WTC11 (cell line): ENCODE measurements around the gene ITLN1. TPM values are rescaled to one million over a fixed set of nuclear protein-coding genes. Genes with fewer than 3 reads are reported as not detected.

Experiments used
- ATAC-seq: fragments of 200-7000 bp; cut with Tn5 transposase; 2 replicates; pipeline ENCODE4 v1.10.0; 2021; ENCODE audit warnings: mild to moderate bottlenecking, moderate library complexity
- CTCF ChIA-PET: fragments of 300-600 bp; sonication (Branson Sonifier 250); formaldehyde crosslinking; loops from one replicate; lab custom pipeline; 2021; ENCODE audit warnings: antibody characterized with exemption; lab: Charles Lee
- POLR2A ChIA-PET: fragments of 350-600 bp; sonication (Branson Sonifier 250); formaldehyde crosslinking; loops from one replicate; lab custom pipeline; 2021; ENCODE audit warnings: antibody characterized with exemption; lab: Charles Lee
- DNase-seq: peaks from one replicate; pipeline ENCODE4 v3.0.0; 2021; ENCODE audit warnings: low spot score
- H3K27ac Mint-ChIP-seq: 2 replicates; pipeline ENCODE4 v1.8.0; 2021; ENCODE audit warnings: mixed read lengths
- H3K27me3 Mint-ChIP-seq: 2 replicates; pipeline ENCODE4 v1.8.0; 2021; ENCODE audit warnings: low read depth, mild to moderate bottlenecking, moderate library complexity, mixed read lengths
- H3K36me3 Mint-ChIP-seq: 2 replicates; pipeline ENCODE4 v1.8.0; 2021; ENCODE audit warnings: mixed read lengths
- H3K4me1 Mint-ChIP-seq: 2 replicates; pipeline ENCODE4 v1.8.0; 2022; ENCODE audit warnings: mixed read lengths
- H3K4me3 Mint-ChIP-seq: 2 replicates; pipeline ENCODE4 v1.8.0; 2021; ENCODE audit warnings: mild to moderate bottlenecking, moderate library complexity, mixed read lengths
- H3K9me3 Mint-ChIP-seq: 2 replicates; pipeline ENCODE4 v1.8.0; 2021; ENCODE audit warnings: mixed read lengths
- ESRRA ChIP-seq: sonication (generic); formaldehyde crosslinking; IDR thresholded peaks from 2 replicates; pipeline ENCODE4 v1.8.1; 2022; ENCODE audit warnings: mild to moderate bottlenecking, missing genetic modification reagents, borderline replicate concordance
- ETV6 ChIP-seq: sonication (generic); formaldehyde crosslinking; IDR thresholded peaks from 2 replicates; pipeline ENCODE4 v1.8.1; 2022; ENCODE audit warnings: mild to moderate bottlenecking, missing genetic modification reagents
- GTF2I ChIP-seq: fragments of 250-450 bp; sonication (Bioruptor Pico); conservative IDR thresholded peaks from 2 replicates; pipeline ENCODE4 v1.4.0; 2021; ENCODE audit warnings: mild to moderate bottlenecking
- NFE2L1 ChIP-seq: sonication (generic); formaldehyde crosslinking; IDR thresholded peaks from 2 replicates; pipeline ENCODE4 v1.8.1; 2023; ENCODE audit warnings: missing genetic modification reagents
- NR2C2 ChIP-seq: sonication (generic); formaldehyde crosslinking; IDR thresholded peaks from 2 replicates; pipeline ENCODE4 v1.8.0; 2022; ENCODE audit warnings: mild to moderate bottlenecking, missing genetic modification reagents
- RELA ChIP-seq: sonication (generic); formaldehyde crosslinking; IDR thresholded peaks from 2 replicates; pipeline ENCODE4 v1.8.1; 2022; ENCODE audit warnings: missing genetic modification reagents, mild to moderate bottlenecking, borderline replicate concordance
- RORB ChIP-seq: fragments of 250-450 bp; sonication (Bioruptor Pico); IDR thresholded peaks from 2 replicates; pipeline ENCODE4 v1.9.0; 2021; ENCODE audit warnings: mild to moderate bottlenecking
- SMAD4 ChIP-seq: sonication (generic); formaldehyde crosslinking; IDR thresholded peaks from 2 replicates; pipeline ENCODE4 v1.8.0; 2022; ENCODE audit warnings: mild to moderate bottlenecking, missing genetic modification reagents
- SOX15 ChIP-seq: fragments of 250-450 bp; sonication (Bioruptor Pico); IDR thresholded peaks from 2 replicates; pipeline ENCODE4 v1.9.0; 2021; ENCODE audit warnings: mild to moderate bottlenecking
- TP53 ChIP-seq: sonication (generic); formaldehyde crosslinking; IDR thresholded peaks from 2 replicates; pipeline ENCODE4 v1.8.1; 2023; ENCODE audit warnings: mild to moderate bottlenecking, missing genetic modification reagents
- ZNF138 ChIP-seq: sonication (generic); formaldehyde crosslinking; conservative IDR thresholded peaks from 2 replicates; pipeline ENCODE4 v1.8.1; 2022; ENCODE audit warnings: mild to moderate bottlenecking, moderate library complexity, missing genetic modification reagents
- total RNA-seq: library from RNA; stranded (reverse); gene quantifications from 3 replicates; pipeline ENCODE4 v1.2.3, GENCODE V29; 2021
- TF ChIP-seq, protein P1 (sequence below): fragments of 250-450 bp; sonication (Bioruptor Pico); IDR thresholded peaks from 2 replicates; pipeline ENCODE4 v1.9.0; 2021; ENCODE audit warnings: mild to moderate bottlenecking, borderline replicate concordance
- TF ChIP-seq, protein P2 (sequence below): sonication (generic); formaldehyde crosslinking; IDR thresholded peaks from 2 replicates; pipeline ENCODE4 v1.8.1; 2022; ENCODE audit warnings: missing genetic modification reagents, borderline replicate concordance
- TF ChIP-seq, protein P3 (sequence below): sonication (generic); formaldehyde crosslinking; IDR thresholded peaks from 2 replicates; pipeline ENCODE4 v1.8.0; 2023; ENCODE audit warnings: mild to moderate bottlenecking, missing genetic modification reagents
- TF ChIP-seq, protein P4 (sequence below): sonication (generic); formaldehyde crosslinking; IDR thresholded peaks from 2 replicates; pipeline ENCODE4 v1.8.1; 2022; ENCODE audit warnings: mild to moderate bottlenecking, moderate library complexity, missing genetic modification reagents
- TF ChIP-seq, protein P5 (sequence below): sonication (generic); formaldehyde crosslinking; IDR thresholded peaks from 2 replicates; pipeline ENCODE4 v1.8.1; 2023; ENCODE audit warnings: mild to moderate bottlenecking, moderate library complexity, missing genetic modification reagents

ITLN1 gene
- total RNA-seq, 1 experiment from 2014 or later, result not detected

DNA sequence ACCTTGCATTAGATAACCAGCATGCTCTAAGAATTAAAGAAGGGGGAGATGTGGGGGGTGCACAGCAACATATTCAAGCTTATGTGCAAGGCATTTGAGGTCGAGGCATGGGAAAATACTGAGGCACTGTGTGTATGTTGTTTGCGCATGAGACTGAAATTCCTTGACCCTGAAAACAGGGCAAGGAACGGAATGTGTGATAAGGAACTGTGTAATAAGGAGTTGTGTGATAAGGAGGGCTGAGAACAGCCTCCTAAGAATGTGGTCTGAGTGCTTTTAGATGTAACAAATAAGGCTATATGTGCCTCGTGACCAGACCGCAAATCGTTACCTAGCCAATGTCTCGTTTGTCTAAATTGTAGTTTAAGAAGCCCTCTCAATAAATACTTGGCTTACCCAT, 26.5 kb upstream of the ITLN1 start:
- Mint-ChIP-seq H3K27ac (no peak overlapping the region), H3K36me3 (no peaks in the 10 kb centered on the region), H3K4me1 (peaks cover 22% of the 10 kb centered on the region), H3K4me3 (no peak overlapping the region), H3K27me3 (no peaks in the 10 kb centered on the region; the same call in 1 of the 2 replicates), H3K9me3 (peaks cover 5% of the 10 kb centered on the region; the same call in 1 of the 2 replicates)
- POLR2A ChIA-PET, result no interaction called here
- DNase-seq (no peak), ATAC-seq (no peak)
- CTCF ChIA-PET, result interaction anchor here (0.8 to 1.5 kb wide), 2 partner anchors 43 kb away, joined by 3 to 4 read pairs; partner anchors contain the start of gene ITLN2
- TF ChIP-seq RELA (no peak), ESRRA (CRISPR knock-in tag) (no peak), SMAD4 (no peak), SOX15 (no peak), GTF2I (no peak), ZNF138 (CRISPR knock-in tag) (no peak), TP53 (CRISPR knock-in tag) (no peak), ETV6 (no peak), NR2C2 (CRISPR knock-in tag) (no peak), RORB (CRISPR knock-in tag) (no peak), NFE2L1 (CRISPR knock-in tag) (no peak)
- TF ChIP-seq, protein P1, sequence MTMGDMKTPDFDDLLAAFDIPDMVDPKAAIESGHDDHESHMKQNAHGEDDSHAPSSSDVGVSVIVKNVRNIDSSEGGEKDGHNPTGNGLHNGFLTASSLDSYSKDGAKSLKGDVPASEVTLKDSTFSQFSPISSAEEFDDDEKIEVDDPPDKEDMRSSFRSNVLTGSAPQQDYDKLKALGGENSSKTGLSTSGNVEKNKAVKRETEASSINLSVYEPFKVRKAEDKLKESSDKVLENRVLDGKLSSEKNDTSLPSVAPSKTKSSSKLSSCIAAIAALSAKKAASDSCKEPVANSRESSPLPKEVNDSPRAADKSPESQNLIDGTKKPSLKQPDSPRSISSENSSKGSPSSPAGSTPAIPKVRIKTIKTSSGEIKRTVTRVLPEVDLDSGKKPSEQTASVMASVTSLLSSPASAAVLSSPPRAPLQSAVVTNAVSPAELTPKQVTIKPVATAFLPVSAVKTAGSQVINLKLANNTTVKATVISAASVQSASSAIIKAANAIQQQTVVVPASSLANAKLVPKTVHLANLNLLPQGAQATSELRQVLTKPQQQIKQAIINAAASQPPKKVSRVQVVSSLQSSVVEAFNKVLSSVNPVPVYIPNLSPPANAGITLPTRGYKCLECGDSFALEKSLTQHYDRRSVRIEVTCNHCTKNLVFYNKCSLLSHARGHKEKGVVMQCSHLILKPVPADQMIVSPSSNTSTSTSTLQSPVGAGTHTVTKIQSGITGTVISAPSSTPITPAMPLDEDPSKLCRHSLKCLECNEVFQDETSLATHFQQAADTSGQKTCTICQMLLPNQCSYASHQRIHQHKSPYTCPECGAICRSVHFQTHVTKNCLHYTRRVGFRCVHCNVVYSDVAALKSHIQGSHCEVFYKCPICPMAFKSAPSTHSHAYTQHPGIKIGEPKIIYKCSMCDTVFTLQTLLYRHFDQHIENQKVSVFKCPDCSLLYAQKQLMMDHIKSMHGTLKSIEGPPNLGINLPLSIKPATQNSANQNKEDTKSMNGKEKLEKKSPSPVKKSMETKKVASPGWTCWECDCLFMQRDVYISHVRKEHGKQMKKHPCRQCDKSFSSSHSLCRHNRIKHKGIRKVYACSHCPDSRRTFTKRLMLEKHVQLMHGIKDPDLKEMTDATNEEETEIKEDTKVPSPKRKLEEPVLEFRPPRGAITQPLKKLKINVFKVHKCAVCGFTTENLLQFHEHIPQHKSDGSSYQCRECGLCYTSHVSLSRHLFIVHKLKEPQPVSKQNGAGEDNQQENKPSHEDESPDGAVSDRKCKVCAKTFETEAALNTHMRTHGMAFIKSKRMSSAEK (CRISPR knock-in tag), result no peak
- TF ChIP-seq, protein P2, sequence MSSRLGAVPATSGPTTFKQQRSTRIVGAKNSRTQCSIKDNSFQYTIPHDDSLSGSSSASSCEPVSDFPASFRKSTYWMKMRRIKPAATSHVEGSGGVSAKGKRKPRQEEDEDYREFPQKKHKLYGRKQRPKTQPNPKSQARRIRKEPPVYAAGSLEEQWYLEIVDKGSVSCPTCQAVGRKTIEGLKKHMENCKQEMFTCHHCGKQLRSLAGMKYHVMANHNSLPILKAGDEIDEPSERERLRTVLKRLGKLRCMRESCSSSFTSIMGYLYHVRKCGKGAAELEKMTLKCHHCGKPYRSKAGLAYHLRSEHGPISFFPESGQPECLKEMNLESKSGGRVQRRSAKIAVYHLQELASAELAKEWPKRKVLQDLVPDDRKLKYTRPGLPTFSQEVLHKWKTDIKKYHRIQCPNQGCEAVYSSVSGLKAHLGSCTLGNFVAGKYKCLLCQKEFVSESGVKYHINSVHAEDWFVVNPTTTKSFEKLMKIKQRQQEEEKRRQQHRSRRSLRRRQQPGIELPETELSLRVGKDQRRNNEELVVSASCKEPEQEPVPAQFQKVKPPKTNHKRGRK (CRISPR knock-in tag), result no peak
- TF ChIP-seq, protein P3, sequence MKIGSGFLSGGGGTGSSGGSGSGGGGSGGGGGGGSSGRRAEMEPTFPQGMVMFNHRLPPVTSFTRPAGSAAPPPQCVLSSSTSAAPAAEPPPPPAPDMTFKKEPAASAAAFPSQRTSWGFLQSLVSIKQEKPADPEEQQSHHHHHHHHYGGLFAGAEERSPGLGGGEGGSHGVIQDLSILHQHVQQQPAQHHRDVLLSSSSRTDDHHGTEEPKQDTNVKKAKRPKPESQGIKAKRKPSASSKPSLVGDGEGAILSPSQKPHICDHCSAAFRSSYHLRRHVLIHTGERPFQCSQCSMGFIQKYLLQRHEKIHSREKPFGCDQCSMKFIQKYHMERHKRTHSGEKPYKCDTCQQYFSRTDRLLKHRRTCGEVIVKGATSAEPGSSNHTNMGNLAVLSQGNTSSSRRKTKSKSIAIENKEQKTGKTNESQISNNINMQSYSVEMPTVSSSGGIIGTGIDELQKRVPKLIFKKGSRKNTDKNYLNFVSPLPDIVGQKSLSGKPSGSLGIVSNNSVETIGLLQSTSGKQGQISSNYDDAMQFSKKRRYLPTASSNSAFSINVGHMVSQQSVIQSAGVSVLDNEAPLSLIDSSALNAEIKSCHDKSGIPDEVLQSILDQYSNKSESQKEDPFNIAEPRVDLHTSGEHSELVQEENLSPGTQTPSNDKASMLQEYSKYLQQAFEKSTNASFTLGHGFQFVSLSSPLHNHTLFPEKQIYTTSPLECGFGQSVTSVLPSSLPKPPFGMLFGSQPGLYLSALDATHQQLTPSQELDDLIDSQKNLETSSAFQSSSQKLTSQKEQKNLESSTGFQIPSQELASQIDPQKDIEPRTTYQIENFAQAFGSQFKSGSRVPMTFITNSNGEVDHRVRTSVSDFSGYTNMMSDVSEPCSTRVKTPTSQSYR, result no peak
- TF ChIP-seq, protein P4, sequence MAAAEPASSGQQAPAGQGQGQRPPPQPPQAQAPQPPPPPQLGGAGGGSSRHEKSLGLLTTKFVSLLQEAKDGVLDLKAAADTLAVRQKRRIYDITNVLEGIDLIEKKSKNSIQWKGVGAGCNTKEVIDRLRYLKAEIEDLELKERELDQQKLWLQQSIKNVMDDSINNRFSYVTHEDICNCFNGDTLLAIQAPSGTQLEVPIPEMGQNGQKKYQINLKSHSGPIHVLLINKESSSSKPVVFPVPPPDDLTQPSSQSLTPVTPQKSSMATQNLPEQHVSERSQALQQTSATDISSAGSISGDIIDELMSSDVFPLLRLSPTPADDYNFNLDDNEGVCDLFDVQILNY (CRISPR knock-in tag), result no peak
- TF ChIP-seq, protein P5, sequence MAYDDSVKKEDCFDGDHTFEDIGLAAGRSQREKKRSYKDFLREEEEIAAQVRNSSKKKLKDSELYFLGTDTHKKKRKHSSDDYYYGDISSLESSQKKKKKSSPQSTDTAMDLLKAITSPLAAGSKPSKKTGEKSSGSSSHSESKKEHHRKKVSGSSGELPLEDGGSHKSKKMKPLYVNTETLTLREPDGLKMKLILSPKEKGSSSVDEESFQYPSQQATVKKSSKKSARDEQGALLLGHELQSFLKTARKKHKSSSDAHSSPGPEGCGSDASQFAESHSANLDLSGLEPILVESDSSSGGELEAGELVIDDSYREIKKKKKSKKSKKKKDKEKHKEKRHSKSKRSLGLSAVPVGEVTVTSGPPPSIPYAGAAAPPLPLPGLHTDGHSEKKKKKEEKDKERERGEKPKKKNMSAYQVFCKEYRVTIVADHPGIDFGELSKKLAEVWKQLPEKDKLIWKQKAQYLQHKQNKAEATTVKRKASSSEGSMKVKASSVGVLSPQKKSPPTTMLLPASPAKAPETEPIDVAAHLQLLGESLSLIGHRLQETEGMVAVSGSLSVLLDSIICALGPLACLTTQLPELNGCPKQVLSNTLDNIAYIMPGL (CRISPR knock-in tag), result no peak
